GM18907 (cell line): ENCODE data around the gene RWDD1.
"Not testable (repeated sequence)": the region's sequence is repeated elsewhere in the genome, so short reads cannot be mapped to it uniquely, and the experiment has no call there.

ENCODE experiments used
- ATAC-seq: cut with Tn5 transposase; IDR thresholded peaks from one replicate; pipeline ENCODE4 v1.9.1; 2021; ENCODE audit warnings: mild to moderate bottlenecking, moderate library complexity; ENCODE audit not compliant: unreplicated experiment

RWDD1 gene

DNA sequence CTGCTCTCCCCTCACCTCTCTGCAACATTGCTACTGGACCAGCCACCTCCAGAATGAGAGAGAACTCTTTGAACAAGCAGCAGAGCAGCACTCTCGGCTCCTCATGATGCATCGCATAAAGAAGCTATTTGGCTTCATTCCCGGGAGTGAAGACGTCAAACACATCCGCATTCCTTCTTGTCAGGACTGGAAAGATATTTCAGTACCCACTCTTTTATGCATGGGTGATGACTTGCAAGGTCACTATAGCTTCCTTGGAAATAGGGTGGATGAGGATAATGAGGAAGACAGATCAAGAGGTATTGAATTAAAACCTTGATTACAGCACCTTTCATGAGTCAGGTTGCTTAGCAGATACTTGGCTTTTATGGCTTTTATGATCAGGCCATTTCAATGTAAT is 13.4 kb upstream of the RWDD1 start:
- no peak for ATAC-seq

DNA sequence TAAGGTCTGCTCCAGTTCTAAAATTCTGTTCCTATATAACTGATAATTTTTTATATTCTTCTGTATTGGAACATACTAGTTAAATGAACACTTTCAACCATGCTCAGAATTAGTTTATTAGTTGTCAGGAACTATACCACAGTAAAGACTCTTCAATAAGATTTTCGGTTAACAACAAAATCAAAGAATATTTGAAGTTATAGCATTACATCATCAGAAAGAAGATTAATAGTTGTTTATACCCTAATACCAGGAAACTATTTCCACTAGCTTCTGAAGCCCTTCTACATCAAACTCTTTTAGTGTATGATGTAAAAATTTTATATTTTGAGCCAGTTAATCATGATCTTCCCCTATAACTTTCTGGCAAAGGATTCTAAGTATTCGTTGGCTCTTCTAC is 11.2 kb upstream of the RWDD1 start:
- ATAC-seq = no peak

DNA sequence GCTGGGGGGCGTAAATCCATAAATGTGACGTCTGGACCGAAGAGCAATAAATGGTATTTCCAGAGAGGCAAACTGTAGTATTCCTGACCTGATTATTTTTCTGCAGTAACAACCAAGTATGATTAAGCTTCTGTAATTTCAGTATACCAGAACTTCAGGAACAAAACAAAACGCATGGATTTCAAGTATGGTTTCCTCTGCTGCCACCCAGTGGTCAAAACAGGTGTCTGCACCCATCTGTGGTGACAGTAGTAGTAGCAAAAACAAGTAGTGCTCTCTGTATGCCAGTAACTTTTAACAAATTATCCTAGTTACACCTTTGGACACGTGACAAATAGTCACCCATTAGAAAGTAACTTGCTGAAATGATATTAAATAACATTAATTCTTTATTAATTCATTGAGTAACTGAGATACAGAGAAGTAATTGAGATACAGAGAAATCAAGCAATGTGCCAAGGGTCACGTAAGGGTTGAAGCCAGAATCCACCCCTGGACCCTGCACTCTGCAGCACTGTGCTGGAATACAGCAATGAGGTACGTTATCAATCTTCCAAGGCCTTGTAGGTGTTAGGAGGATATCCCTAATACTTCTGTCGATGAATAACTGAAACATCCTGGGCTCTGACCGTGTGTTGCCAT is 9.8 kb upstream of the RWDD1 start:
- ATAC-seq = peak; percentile 64

DNA sequence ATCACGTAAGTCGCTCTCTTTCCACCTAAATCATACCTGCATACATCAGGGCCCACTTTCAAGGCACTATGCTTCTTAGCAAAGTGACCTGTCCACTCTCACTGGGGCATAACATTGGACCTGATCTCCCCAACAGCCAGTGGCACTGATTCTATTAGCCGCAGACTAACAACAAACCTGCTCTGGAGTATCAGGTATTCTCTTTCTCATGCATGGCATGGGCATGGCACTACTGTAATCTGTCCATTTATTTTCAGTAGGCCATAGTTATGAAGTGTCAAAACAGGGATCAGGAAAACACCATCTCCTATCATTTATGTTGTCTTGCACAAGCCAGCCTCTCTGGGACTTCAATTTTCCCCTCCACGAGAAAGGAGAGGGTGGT is 9.3 kb upstream of the RWDD1 start:
- ATAC-seq = no peak

DNA sequence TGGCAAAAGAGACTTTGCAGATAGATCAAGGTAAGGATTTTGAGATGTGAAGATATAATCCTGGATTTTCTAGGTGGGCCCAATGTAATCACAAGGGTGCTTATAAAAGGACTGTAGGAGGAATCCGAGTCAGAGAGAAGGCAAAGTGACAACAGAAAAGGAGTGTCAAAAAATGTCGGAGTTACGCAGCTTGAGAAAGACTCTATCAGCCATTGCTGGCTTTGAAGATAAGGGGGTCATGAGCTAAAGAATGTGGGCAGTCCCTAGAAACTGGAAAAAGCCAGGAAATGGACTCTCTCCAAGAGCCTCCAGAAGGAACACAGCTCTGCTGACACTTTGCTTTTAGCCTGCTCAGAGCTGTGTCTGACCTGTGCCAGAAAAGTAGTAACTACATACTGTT is 8.7 kb upstream of the RWDD1 start:
- ATAC-seq = no peak

DNA sequence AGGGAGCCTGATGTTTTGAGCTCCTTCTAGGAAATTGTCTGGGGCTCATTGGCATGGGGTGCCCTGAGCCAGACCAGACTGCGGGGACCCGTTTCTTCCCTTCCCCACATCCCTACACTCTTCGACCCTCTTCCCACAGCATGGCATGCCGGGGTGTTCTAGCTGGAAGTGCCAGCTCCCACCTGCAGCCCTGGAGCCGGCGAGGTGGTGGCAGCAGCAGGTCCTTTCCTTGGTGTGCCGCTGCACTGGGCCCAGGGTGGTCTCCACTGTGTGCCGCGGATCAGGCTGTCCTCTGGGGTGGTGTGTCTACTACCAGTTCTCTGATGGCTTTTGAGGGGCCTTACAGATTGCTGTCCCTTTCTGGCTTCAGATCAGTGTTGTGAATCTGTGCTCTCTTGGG is 7.5 kb upstream of the RWDD1 start:
- no peak for ATAC-seq

DNA sequence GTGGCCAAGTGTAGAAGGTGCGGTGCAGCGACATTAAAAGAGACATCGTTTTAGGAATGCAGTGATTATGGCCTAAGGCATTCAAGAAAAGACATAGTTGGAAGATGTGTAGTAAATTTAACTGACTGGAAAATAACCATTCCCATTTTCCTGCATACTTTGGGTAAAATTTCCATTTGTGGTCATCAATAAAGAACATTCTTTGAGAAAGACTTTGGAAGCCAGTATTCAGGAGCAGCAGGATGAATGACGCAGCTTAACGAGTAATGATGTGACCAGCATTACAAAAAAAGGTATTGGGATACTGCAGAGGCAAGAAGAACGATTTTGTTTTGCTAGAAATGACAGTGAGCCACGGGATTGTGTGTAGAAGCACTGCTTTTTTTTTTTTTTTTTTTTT is 7.0 kb upstream of the RWDD1 start:
- no peak for ATAC-seq

DNA sequence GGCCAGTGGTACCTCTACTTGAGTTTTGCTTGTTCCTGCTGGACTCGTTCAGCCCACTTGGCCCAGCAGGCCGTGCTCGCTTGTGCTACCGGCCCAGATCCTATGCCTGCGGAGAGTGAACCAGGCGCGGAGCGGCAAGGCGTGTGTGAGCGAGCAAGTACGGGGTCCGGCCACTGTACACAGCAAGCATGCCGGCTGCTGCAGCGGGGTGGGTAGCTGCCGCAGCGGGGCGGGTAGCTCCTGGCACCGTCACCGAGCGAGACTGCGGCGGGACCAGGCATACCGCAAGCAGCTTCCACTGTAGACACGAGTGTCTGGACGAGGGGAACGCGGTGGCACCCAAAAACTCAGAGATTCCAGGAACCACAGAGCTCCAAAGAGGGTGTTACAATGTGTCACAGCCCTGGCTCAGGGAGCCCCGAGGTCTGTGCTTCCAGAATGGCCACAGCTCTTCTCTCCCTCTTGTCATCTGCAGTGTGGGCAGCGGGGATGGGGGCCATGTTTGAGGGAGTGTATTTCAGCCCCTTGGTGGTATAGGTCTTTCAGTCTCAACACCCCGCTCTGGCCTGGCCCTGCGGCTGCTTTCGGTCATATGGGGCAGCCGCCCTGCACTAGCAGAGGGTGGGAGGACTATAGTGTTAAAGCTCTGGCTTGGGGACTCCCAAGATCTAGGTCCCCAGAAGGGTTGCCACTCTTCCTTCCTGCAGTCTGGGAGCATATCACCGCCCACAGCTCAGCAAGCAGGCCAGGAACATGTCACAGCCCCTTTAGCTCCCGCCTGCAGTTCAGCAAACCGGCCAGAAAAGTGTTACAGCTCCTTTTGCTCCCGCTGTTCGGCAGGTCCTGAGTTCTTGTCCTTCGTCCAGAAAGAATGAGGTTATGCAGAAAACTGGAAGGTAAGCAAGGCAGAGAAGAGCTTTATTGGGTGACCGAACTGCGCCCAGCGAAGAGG is 6.1 kb upstream of the RWDD1 start:
- peak; percentile 46 for ATAC-seq

DNA sequence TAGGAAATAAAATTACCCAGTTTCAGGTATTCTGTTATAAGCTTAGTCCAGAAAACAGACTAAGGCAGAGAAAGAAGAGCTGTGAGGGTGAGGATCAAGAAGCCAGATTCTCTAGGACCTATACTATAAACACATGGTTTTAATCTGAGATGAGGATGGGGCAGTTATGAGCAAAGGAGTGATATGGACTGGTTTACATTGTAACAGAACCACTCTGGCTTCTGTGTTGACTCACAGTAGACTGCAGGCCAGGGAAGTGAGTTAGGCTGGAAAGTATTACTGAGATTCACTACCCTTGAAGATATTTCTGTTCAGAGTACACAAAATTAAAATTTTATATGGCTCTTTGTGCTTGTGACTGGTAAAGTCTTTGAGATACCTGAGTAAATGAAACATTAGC is 3.2 kb upstream of the RWDD1 start:
- no peak for ATAC-seq

DNA sequence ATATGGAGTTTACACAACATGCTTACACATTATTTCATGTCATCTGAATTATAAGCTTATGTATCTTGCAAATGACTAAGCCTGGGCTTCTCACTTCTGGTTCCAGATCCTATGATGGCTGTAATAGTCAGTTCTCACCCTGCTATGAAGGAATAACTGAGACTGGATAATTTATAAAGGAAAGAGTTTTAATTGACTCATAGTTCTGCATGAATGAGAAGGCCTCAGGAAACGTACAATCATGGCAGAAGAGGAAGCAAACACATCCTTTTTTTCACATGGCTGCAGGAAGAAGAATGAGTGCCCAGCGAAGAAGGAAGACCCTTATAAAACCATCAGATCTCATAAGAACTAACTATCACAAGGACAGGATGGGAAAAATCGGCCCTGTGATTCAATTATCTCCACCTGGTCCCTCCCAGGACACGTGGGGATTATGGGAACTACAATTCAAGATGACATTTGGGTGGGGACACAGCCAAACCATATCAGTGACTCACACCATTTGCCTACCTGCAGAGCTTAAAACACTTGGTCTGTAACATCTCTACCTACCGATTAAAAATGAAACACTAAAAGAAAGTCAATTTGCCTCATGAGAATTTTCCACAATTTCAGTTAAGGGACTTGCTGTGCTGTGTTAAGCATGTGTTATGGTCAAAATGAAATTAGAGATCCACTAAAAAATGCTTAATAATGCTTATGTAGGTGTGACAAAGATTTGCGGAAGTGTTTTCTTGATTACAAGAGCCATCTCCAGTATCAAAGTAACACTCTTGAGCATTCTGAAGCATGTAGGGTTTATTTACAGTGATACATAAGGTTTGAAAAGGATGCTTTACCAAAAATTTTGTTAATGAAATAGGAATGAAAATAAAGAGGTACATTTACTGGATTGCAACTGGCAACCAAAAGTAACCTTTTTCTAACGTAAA is 2.2 kb upstream of the RWDD1 start:
- ATAC-seq = no peak

DNA sequence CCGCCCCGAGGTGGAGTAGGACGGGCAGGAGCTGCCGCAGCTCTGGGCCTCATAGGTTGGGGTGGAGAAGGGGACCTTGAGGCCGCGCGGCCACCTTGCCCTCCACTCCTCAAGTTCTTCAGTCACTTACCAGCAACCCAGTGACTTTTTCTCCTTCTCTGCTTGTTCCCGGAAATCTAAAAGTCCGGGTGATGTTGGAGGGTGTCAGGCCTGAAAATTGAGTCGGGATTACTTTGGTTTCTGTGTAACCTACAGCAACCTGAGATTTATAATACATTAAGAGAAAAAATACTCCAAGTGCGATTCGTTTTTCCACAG is 338 bp downstream of the RWDD1 start:
- no peak for ATAC-seq

DNA sequence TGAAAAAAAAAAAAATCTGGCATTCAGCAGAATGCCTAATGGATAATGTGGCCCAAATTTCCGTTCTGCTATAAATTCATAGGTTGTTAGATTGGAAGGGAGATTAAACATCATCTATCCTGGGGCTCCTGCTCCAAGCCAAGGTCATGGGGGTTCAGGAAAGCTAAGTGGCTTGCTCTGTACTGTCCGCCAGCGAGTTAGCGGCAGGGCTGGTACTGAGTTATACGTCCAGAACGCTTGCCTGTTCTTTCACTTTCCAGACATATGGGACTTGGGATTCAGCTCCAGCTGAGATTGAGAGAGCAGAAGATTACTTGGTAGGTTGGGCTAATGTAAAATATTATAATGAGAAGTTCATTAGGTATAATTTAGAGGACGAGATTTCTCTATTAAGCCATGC is 858 bp downstream of the RWDD1 start:
- ATAC-seq = no peak

DNA sequence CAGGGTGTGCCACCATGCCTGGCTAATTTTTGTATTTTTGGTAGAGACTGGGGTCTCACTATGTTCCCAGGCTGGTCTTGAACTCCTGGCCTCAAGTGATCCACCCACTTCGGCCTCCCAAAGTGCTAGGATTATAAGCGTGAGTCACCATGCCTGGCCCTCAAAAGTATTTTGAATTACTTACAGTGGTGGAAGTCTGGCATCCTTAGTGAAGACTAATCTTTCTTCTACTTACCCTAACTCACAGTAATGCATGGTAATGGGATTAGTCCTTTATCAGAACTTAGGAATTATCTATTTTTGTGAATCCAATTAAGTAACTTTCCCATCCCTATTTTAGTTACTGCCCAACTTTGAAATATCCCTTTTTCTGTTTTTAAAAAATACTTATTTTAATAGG is 3.9 kb downstream of the RWDD1 start:
- no peak for ATAC-seq

DNA sequence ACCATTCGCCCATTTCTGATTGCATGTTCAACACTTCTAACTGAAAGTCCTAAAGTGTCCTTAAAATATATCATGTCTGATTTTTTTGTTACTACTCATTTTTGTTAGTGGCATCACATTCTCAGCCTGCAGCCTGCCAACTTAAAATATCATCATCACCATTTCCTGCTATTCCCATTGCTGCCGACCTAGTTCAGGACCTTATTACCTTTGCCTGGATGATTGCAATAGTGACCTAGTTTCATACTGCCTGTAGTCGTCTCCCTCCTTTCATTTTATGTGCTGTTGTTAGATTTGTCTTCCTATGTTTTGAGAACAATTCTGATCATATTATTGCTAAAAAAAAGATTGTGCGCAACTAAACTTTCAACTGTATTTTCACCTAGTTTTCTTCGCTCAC is 6.2 kb downstream of the RWDD1 start:
- no peak for ATAC-seq

DNA sequence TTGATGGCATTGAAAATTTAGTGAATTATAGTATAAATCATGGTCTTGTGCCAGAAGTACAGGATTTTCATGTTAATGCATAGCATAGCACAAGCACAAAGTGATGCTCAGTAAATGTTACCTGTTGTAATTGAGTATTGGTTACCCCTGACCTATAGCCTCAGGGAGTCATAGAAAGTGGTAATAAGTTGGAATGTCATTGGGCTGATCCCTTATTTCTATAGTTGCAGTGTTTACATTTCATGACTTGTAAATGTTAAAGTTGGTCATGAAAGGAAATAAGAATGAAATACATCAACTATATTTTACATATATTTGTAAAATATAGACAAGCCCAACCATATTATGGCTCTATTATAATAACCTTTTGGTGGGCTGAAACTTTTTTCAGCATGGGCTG is 7.0 kb downstream of the RWDD1 start:
- ATAC-seq = no peak

DNA sequence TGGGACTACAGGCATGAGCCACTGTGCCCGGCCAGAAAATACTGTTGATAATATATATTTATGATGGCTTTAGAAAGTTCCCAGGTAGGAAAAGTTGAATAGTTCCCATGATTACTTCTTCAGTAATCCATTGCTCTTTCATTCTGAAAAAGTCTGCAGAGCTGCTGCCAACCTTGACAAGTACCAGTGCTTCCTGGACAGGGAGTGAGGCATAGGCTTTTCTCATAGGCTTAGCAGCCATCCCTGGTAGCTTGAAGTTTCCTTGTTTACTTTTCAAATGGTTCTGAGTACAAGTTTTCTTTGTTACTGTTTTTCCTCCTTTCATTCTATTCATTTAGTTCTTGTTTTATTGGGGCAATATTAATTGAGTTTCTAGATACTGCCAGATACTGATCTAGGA is 7.8 kb downstream of the RWDD1 start:
- no peak for ATAC-seq

DNA sequence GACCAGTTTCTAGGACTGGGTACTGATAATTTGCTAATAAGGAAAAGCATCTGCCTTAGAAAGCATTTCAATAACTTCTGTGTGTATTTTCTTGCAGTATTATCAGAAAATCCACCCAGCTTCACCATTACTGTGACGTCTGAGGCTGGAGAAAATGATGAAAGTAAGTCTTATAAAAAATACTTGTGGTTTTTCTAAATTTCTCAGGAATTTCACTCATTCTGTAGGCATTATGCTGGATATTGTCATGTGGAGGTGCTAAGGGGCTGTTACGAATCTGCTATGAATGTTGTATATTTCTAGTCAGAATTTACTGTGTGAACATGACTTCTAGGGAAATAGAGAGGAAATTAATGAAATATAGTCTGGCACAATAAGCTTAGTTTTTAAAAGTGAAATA is 8.9 kb downstream of the RWDD1 start:
- no peak for ATAC-seq

DNA sequence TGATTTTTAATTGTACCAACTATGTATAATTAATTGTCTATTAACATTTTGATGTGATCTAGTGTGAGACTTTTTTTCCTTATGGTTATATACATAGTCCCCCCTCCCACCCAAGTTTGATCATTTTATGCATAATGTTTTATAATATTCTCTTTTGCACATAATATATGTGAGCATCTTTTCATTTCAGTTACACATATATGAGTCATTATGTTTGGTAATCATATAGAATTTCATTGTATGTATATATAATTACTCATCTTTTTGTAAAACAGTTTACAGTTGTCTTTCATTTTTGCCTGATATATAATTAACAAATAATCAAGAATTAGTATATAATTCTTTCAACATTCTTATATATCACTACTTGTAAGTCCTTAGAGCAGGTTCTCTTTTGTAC is 15.0 kb downstream of the RWDD1 start:
- ATAC-seq = no peak

DNA sequence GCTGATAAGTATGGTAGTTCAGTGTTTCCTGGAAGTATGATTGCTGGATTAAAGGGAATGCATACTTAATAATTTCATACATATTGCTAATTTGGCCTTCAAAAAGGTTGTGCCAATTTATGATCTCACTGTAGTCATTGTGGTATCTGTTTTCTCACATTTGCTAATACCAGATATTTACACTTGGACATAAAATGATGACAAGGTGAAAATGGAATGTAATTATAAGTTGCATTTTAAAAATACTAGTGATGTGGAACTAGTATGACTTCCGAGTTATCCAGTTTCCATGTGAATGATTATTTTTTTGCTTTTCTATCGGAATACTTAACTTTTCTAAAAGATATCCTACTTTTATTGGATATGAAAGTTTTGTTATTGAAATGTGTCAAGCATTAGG is 15.4 kb downstream of the RWDD1 start:
- ATAC-seq = no peak

DNA sequence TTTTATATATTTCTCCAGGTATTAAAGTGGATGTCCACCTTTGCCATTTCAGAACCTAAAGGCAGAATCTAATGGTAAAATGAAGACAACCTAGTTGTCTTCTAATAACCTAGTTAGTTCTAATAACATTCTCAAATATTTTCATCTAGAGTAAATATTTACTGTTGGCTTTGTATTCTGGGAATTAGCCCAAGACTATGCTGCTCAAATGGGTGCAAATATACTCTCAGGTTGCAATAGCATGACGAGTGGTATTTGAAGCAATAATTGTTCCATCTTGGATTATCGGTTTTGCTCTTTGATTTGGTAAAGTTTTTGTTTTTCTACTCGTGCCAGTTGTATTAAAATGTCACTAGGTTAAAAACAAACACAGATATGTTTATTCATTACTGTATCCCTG is 23.9 kb downstream of the RWDD1 start:
- no peak for ATAC-seq

DNA sequence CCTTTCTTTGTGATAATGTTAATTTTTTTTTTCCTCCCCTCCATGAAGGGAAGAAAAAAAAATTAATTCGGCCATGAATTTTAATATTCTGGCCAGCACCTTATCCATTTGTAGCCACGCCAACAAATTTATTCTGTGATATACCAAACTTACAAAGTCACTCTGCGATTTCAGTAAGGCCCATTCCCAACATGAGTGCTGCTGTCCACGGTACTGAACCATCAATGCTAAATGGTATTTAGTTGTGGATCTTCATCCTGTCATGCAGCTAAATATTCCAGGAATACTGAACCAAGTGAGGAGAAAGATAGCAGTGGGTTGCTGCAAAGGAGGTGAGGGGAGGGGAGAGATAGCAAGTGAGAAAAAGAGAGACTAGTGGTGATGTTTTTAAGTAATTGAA is 25.5 kb downstream of the RWDD1 start:
- no peak for ATAC-seq

DNA sequence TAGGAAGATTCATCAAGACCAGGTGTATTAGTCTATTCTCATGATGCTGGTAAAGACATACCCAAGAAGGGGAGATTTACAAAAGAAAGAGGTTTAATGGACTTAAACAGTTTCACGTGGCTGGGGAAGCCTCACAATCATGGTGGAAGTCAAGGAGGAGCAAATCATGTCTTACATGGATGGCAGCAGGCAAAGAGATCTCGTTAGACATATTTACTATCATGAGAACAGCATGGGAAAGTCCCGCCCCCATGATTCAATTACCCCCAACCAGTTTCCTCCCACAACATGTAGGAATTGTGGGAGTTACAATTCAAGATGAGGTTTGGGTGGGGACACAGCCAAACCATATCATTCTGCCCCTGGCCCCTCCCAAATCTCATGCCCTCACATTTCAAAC is 32.6 kb downstream of the RWDD1 start:
- not testable (repeated sequence) for ATAC-seq
